Right lobe of liver (tissue), 4 donors: Measurements from ENCODE around the gene LMTK2.

ENCODE experiments used
- POLR2A ChIP-seq: fragments of 450-650 bp; IDR thresholded peaks from one replicate; pipeline ENCODE4 v1.6.1; 2017; ENCODE audit warnings: antibody characterized with exemption, mild to moderate bottlenecking
- TF ChIP-seq, protein P1 (sequence below), 4 donors: fragments of 200-600 bp in 3 of 4; fragments of 450-650 bp in 1 of 4; IDR thresholded peaks; one replicate each; pipeline versions ENCODE4 v1.5.1 to v1.8.0; 2016 to 2022; ENCODE audit warnings: antibody characterized with exemption in 4 of 4, mild to moderate bottlenecking in 2 of 4
- donor health status: DM: no; HTN: no; CAD: no.
- donor health status: DM: no; HTN: no; CAD: no.
- donor health status: DM: no; HTN: yes; CAD: no.

DNA sequence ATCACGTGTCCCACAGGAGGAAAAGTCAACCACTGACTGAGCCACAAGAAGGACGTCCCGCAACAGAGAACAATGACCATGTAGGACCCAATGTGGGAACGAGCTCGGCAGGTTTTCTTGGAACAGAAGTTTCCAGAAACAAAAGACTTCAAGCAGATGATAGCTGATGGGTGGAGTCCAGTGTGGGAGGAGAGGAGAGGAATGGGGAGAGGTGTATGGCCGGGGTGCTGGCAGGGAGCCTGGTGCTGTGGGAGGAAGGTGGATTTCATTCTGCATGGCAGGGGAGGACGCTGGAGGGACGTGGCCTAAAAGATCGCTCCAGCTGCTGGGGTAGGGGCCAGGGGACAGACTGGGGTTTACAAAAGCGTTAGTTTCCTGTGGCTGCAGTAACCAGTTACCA is 48.5 kb upstream of the LMTK2 start:
- TF ChIP-seq, protein P1, sequence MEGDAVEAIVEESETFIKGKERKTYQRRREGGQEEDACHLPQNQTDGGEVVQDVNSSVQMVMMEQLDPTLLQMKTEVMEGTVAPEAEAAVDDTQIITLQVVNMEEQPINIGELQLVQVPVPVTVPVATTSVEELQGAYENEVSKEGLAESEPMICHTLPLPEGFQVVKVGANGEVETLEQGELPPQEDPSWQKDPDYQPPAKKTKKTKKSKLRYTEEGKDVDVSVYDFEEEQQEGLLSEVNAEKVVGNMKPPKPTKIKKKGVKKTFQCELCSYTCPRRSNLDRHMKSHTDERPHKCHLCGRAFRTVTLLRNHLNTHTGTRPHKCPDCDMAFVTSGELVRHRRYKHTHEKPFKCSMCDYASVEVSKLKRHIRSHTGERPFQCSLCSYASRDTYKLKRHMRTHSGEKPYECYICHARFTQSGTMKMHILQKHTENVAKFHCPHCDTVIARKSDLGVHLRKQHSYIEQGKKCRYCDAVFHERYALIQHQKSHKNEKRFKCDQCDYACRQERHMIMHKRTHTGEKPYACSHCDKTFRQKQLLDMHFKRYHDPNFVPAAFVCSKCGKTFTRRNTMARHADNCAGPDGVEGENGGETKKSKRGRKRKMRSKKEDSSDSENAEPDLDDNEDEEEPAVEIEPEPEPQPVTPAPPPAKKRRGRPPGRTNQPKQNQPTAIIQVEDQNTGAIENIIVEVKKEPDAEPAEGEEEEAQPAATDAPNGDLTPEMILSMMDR (IDR thresholded peaks at IDR 0.05) = no peak
- TF ChIP-seq POLR2A = no peak
